Hippocampal formation (tissue), 2 donors: ENCODE measurements around the gene AMBRA1.
"Not testable (repeated sequence)": the region's sequence is repeated elsewhere in the genome, so short reads cannot be mapped to it uniquely, and the experiment has no call there.

Experiments used
- DNase-seq, 2 donors: peaks; one replicate each; lab custom pipeline; 2025; lab: John Stamatoyannopoulos, UW

Gene AMBRA1

DNA sequence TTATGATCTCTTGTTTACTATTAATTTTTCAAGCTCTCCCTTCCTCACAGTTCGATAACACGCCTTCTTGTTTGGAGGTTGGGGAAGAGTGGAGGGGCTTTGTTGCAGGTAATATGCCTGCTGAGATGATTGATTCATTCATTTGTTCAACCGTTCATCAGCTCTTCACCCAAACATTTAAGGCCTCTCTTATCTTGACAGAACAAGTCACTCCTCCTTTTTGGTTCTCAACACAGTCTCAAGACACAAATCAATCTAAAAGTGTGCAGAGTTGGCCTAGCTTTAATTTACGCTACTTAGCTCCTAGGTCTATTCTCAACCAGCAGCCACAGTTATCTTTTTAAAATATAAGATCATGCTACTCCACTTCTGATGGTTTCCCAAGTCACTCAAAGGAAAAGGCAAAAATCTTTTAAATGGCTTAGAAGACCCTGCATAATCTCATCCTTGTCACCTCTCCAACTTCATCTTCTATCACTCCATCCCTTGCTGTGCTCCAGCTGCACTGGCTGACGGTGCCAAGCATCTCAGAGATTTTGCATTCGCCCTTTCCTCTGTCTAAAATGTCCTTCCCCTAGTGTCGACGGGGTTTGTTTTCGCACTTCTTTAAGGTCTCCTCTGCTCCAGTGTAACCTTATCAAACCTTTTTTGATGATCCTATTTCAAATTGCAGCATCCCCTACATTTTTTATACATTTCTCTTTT, 60.3 kb downstream of the AMBRA1 start:
- no peak for DNase-seq

DNA sequence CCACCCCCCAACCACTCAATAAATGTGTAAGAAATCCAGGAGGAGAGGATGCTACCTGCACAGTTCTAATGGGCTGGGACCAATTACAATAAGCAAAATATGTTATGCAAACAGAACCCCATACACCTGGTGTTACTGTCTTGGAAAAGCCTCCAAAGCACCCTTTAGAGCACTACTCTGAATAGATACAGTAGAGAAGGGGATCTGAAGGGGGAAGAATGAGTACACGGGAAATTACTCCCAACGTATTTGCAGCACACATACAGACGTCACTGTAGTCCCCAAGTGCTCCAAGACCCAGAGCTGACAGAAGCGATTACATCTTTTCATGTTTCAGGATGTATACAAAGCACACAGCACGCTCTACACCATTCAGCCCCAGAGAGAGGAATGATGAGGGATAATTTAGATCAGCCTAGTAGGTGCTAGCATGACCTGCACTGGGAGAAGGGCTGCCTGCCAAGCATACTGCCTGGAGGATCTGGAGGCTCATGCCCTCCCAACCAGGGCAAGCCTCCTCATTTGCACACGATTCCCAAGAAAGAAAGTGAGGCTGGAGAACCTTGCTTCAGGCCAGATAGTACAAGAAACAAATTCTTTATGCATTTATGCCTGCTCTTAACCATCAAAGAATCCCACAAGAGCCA, 63.8 kb downstream of the AMBRA1 start:
- no peak for DNase-seq

DNA sequence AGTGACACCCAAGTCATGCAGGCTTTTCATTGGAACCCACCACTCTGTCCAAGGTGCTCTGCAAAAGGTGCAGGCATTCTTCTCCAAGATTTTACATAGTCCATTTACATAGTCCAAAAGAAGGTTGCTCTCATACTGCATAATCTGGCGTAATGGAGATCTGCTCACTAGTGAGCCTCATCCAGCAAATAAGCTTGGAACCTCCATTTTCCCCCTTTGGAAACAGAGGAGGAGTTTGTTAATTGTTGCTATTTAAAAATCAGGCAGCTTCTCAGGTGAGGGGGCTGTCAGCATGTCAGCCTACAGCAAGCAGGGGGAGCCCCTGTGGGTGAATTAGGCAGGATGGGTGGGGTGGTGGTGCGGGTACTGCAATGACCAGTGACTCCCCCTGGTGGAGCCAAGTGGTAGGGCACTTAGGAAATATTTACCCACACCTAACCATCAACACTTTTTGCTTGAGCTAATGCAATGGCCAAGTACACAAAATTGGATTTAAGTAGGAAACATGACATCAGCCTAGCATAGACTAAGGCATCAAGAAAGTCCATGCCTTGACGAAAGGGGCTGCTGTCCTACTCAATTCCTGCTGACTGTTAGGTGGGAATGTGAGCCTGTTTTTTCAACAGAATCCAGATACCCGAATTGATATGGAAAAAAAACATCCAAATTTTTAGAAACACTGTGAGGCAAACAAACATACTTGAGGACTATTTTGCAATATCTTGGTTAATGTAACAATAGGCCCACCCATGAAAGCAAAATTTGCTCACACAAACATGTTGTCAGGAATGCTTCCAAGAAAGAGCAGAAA, 64.5 kb downstream of the AMBRA1 start:
- DNase-seq, result no peak

DNA sequence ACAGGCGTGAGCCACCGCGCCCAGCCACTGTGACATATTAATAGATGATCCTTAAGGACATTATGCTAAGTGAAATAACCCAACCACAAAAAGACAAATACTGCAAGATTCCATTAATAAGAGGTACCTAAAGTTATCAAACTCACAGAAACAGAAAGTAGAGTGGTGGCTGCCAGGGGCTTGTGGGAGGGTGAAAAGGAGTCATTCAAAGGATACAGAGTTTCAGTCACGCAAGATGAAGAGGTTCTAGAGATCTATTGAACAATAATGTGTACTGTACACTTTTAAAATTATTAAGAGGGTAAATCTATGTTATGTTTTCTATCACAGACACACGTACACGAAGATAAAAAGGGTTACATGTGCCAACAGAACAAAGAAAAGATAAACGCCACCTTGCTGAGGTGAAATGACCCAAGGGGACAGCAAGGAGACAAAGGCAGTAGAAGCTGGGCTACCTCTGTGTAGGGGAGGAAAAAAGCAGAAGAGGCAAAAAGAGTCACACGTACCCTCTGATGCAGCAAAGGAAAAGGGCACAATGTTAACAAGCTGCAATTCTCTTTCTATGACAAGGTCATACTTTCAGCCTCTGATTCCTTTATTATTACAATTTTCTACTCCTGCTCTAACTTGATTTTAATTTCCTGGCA, 65.3 kb downstream of the AMBRA1 start:
- no peak for DNase-seq

DNA sequence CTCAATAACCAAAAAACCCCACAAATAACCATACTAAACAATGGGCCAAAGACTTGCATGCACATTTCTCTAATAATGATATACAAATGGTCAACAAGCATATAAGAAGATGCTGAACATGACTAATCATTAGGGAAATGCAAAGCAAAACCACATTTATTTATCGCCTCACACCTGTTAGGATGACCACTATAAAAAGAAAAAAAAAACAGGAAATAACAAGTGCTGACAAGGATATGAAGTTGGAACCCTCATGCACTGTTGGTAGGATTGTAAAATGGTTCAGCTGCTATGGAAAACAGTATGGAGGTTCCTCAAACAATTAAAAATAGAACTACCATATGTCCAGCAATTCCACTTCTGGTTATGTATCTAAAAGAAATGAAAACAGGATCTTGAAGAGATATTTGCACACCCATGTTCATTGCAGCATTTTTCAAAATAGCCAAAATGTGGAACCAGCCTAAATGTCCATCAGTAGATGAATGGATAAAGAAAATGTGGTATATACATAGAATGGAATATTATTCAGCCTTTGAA, 66.2 kb downstream of the AMBRA1 start:
- DNase-seq, result no peak

DNA sequence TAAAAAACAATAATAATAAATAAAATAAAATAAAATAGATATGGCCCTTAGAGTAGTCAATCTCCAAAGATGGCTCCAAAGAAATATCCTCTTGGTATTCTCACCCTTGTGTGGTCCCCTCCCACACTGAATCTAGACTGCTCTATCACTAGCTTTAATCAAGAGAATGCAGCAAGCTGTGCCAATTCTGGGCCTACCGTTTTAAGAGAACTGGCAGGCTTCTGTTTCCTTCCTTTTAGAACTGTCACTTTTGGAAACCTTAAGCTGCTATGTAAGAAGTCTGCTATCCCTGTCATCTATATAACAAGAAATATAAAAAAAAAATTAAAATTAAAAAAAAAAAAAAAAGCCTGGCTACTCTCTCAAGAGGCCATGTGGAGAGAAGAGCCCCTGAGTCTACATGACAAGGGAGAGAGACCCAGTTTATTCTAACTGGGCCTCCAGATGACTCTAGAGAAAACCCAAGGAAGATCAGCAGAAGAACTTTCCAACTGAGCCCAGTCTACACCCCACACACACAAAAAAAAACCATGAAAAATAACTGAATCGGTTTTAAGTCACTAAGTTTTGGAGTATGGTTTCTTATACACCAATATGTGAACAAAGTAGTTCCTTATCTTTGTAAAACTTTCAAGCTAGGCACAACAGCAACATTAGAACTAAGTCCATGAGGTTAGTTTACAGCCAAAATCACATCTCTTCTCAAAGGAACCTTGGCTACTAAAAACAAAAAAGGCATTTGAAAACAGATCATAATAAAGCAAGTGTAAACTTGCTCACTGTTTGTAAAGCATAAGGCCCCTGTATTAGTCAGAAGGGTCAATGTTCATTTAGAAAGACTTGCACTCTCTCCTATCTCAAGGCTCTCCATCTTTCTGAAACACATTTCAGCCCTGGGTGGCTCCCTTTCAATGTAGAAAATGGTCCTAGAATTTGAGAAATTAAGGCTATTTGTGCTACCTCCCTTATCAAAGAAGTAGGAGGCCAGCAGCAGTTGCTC, 67.3 kb downstream of the AMBRA1 start:
- no peak for DNase-seq

DNA sequence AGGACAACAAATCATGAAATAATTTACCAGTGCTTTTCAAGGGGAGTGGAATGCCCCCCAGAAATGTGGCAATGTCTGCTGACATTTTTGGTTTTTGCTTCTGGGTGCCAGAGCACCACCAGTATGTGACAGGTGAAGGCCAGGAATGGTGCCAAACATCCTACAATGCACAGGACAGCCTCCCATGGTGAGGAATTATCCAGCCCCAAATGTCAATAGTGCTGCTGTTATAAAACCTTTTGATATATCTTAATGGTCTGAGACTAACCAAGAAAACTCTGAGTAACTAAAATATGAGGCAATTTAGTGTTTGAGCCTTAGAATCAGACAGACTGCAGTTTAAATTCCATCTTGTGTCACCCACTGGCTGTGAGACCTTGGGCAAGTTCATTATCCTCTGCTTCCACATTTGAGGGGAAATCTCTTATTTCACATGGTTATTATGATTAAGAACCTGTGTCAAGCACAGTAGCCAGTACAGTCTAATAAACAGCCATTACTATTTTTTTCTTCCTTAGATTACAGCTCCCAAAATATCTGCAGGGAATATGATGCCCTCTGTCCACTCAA, 69.5 kb downstream of the AMBRA1 start:
- DNase-seq, result no peak

DNA sequence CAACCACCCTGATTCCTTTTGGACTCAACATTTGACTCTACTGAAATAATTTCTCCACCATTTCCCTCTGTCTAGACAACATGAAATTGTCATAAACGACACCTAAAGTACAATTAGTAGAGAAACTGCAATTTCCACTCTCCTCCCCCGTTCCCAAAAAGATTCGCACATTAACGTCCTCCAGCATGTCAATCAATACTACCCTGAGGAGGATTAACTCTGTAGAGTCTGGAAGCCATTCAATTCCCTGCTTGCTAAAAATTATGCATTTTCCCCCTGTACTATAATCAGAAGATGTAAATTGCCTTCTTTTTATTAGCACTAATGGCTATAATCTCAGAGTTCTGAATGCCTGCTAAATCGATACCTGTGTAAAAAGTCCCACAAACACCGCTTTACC, 70.5 kb downstream of the AMBRA1 start:
- no peak for DNase-seq

DNA sequence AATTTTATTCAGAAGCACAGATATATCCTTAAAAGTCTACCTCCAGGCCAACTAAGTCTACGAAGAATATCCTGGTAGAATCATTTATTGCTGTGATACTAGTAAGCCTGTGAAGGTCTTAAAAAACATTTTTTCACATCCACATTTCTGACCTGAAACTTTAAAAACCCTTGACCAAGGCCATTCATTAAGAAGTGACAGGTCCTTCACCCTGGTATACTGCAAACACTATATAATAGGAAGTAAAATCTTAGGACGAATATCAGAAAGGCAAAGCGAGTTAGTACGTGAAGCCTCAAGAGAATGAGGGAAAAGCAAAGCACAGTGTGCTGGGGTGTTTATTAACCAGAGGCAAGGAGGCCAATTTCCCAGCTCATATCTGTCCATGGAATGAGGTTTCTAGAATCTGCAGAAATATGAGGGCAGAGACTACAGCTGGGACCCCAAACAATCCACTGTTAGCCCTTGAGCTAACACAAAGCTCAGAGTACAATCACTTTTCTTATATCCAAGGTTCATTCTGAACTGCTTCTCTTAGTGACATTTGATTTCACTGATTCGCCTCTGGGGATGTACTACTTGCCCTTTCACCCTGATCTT, 71.0 kb downstream of the AMBRA1 start:
- no peak for DNase-seq

DNA sequence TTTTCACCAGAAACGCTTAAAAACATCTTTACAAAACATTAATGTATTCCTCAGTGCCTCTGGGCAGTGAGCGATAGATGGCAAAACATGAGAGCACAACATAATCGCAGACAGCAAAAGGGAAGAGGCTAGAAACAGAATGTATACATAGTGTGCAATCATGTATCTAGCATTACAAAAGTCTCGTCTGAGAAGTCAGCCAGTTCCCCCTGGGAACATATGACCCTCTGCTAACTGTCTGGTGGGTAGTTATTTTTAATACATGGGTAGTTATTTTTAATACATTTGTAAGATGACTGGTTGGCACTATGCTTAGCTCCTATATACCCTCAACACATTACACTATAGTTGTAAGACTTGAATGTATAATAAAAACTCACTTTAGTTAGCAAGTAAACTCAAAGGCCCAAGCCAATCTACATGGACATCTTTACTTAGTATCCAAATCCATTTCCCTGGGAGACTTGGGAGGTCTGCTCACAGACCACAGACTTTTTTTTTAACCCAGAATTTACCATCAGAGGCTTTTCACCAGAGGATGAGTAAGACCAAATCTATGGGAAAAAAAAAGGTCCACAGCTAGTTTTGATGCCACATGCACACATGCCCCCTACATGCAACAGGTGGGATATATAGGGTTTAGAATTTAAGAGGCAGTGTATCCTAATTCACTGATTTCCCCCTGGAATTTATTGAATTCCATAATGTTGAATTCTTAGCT, 71.7 kb downstream of the AMBRA1 start:
- no peak for DNase-seq

DNA sequence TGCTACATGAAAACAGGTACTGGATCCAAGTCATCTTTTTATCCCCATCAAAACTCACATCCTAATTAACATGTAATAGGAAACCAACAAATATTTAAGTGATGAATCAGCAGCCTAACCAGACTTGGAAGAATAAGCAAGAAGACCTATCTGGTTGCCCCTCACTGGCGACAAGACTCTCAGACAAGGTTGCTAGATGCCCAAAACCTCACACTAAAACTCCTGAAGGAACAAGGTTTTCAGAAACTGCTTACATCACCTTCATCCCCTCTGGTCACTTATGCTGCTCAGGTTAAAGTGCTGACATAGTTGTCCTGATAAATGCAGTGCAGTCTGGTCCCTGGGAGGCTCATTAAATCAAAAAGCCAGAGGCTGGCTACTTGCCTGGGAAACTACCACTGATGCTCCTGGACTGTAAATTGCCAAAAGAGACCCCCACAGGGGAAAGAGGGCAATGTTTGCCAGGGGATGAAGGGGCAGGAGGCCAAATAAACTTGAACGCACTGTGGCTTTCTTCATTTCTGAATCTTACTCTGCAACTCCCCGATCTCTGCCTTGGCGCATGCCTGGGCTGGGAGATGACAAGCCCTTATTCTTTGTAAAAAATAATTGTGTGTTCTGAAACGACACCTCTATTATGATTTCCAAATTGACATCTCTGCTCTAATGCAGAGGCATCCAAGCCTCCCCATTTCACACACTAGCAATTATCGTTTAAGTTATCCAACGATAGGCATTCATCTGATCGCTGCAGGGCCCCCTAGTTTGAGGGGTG, 72.7 kb downstream of the AMBRA1 start:
- DNase-seq, result no peak

DNA sequence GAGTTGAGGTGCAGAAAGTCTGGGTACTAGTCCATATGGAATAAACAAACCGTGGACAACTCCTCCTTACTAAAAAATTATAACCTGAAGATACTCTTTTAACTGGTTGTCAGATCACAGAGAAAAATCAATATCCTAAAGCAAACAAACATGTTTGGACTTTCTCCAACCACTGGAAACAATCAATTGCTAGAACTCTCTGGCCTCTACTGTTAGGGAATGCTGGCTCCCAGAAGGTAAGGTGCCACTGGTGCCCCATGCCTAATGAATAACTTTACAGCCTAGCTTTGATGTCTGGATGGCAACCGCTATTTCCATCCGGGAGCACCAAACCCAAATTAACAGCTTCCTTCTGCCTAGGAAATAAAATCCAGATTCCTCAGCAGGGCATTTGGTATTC, 74.5 kb downstream of the AMBRA1 start:
- DNase-seq, result no peak

DNA sequence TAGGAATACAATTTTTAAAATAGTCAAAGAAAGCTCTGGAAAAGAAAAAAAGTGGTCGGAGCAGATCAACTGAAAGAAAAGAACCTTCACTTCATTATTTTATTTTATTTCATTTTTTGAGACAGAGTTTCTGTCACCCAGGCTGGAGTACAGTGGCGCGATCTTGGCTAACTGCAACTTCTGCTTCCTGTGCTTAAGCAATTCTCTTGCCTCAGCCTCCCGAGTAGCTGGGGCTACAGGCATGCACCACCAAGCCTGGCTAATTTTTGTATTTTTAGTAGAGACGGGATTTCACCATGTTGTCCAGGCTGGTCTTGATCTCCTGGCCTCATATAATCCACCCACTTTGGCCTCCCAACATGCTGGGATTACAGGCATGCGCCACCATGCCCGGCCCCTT, 74.9 kb downstream of the AMBRA1 start:
- DNase-seq, result not testable (repeated sequence)

DNA sequence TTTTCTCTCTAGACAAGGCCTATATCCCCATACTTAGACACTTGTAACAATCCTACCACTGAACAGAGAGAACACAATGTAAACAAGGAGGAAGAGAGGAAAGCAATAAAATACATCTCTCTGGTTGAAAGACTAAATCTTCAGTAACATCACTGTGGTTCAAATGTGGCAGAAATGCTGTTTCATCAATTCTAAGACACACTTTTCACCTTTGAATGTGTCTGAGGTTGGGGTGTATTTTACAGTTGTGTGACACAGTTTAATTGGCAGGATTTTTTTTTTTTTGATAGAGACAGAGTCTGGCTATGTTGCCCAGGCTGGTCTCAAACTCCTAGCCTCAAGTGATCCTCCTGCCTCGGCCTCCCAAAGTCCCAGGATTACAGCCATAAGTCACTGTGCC, 79.5 kb downstream of the AMBRA1 start:
- no peak for DNase-seq

DNA sequence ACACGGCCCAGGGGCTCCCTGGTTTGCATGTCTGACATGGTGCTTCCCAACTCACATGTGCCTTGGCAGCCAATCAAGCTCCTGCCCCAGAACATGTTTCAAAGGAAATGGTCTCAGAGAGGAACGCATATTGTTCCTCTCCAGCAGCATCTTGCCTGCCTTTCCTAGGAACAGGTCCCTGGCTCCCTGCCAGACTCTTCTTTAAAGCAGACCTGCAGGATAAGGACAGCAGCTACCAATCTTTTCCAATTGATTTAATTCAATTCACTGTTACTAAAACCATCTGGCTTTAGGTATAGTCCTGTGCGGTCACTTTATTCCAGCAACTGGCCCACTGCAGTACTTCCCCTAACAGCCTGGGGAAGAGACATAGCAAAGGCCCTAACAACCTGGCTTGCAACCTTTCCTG, 79.9 kb downstream of the AMBRA1 start:
- no peak for DNase-seq

DNA sequence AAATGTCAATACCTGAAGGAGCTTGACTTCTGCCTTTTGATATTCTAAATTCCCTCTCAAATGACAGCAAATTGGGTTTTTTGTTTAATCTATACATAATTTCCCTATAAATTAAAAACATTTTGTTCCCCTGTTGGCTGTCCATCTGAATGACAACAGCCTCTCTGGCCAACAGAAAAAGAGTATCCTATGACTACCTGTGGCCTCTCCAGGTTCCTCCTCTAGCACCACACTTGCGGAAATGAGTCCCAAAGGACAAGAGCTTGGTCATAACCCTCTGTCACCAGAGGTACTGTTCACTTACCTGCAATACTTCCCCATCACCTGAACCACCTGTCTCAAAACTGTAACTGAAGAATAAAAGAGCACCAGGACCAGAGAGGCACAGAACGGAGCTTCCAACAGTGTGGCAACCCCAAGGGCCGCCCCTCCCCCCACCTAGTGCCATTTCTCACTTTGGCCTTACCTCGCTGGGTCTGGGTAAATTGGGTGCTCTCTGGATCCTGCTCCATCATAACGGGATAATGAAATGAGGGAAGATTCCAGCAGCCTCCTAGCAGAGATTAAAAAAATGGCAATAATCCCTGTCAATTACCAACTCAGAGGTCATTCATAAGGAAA, 81.5 kb downstream of the AMBRA1 start:
- DNase-seq, result no peak

DNA sequence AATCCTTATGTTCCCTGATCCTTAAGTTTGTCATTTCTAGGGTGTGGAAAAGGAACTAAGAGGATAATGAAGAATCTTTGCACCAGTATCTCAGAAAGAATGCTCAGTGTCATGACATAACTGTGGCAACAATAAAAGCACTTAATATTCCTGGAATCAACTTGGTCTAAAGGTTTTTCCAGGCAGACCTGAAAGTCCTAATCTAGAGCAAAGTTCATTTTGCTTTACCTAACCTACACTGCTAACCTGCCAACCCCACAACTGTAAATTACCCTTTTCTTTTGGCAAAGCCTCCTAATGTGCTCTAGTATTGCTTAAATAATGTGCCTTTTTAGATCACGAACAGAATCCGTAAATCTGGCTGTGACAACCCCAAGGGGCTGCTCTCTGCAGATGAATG, 82.5 kb downstream of the AMBRA1 start:
- DNase-seq, result no peak

DNA sequence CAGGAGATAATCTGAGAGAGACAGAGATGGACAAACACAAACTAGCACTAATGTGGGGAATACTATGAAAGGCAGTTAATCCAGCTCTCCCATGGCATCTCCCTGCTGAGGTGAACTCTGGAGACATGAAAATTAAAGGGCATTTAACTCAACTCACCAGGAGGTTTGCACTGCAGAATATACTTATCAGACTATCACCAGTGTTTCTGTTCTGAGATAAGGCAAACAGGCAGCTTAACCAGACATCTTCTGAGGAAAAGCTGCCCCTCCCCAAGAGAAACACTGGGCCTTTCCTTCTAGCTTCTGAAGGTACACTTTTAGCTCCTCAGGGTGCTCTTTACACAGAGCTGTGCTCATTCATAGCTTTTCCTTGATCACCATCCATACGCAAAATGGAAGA, 85.5 kb downstream of the AMBRA1 start:
- DNase-seq, result no peak

DNA sequence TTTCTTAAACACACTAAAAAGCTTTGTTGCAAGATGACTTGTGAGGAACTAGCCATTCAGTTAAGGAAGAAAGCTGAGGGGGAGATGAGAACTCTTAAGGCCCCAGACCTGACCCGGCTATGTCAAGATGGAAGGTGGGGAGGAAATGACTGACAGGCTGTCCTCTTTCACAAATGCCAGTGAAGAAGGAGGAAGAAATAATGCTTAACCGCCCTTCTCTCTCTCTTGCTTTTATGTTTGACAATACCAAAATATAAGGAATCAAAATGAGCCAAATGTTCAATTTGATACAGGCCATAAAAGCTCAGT, 87.4 kb downstream of the AMBRA1 start:
- DNase-seq, result no peak
